ENCODE data around the gene POLR1E. TPM values are rescaled to one million over a fixed set of nuclear protein-coding genes. Genes with fewer than 3 reads are reported as not detected.

POLR1E gene
- total RNA-seq, 1 experiment from 2014 or later: 60.9 TPM

- no peak overlapping the region for H2AFZ ChIP-seq (ENCODE audit: low read depth, low read length, poor library complexity, severe bottlenecking)
- no peak overlapping the region for H3K9ac ChIP-seq (ENCODE audit: low read length)
- ChIA-PET RAD21 (ENCODE audit: low non-redundant PET in 1 of 2, low total read pairs in 2 of 2, uncharacterized antibody in 2 of 2, unreplicated experiment in 2 of 2) (interaction anchor here in 1 of 2 experiments (0.6 kb wide), 1 partner anchor 609 kb away, joined by 5 read pairs; no protein-coding TSS in a partner anchor), POLR2A (no interaction called here), CTCF (no interaction called here)
- no peak overlapping the region for H3K4me2 ChIP-seq (ENCODE audit: low read length)
- H3K9me2 ChIP-seq (ENCODE audit: insufficient read depth): no peaks in the 10 kb centered on the region
- peaks cover 0 to 9% of the 10 kb centered on the region in 2 experiments; a peak in 1 of 4 replicates for H3K36me3 ChIP-seq (ENCODE audit: control insufficient read depth in 1 of 2, insufficient read depth in 2 of 2, low read length in 2 of 2)
- intact Hi-C loops (cut with micrococcal nuclease): no loop called here
- H3K79me2 ChIP-seq (ENCODE audit: insufficient read depth, low read length): no peaks in the 10 kb centered on the region
- no TSS peak for BruUV-seq (replicated peaks)
- no peak overlapping the region for H3K4me3 ChIP-seq (replicated peaks in 1 of 2; ENCODE audit: low read depth in 1 of 2, low read length in 2 of 2)
- H3K9me3 ChIP-seq (ENCODE audit: control insufficient read depth in 1 of 2, insufficient read depth in 1 of 2, low read depth in 1 of 2, low read length in 2 of 2): no peaks in the 10 kb centered on the region
- TF ChIP-seq ELF1 (IDR thresholded peaks at IDR 0.05; ENCODE audit: borderline replicate concordance, low read depth) (no peak), EZH2 (IDR thresholded peaks at IDR 0.05) (no peak), CTCF (IDR thresholded peaks at IDR 0.05 in 2 of 3, conservative IDR thresholded peaks at IDR 0.05 in 1 of 3; ENCODE audit: borderline replicate concordance in 1 of 3, insufficient read depth in 1 of 3, low read depth in 2 of 3, low read length in 2 of 3) (peak in 1 of 3 experiments; percentile 18; a peak in 1 of 6 replicates)
- no peak overlapping the region for H3K27ac ChIP-seq (ENCODE audit: low read depth, low read length)
- no peaks in the 10 kb centered on the region for H3K4me1 ChIP-seq (ENCODE audit: control insufficient read depth in 1 of 2, insufficient read depth in 2 of 2, low read length in 2 of 2)
- H3K27me3 ChIP-seq (ENCODE audit: insufficient read depth, low read length): no peaks in the 10 kb centered on the region
- DNase-seq (ENCODE audit: low read depth, low spot score): no peak
- H4K20me1 ChIP-seq (ENCODE audit: insufficient read depth): no peaks in the 10 kb centered on the region
- no peak for ATAC-seq
These were observed 34.9 kb downstream of the POLR1E start for GRCh38 chr9:37520641-37521040.

- Histone ChIP-seq H3K9me2 (ENCODE audit: insufficient read depth) (no peaks in the 10 kb centered on the region), H3K27ac (ENCODE audit: low read depth, low read length) (no peak overlapping the region), H3K4me3 (replicated peaks in 1 of 2; ENCODE audit: low read depth in 1 of 2, low read length in 2 of 2) (no peak overlapping the region), H3K4me2 (ENCODE audit: low read length) (no peak overlapping the region), H3K9ac (ENCODE audit: low read length) (no peak overlapping the region), H3K36me3 (ENCODE audit: control insufficient read depth in 1 of 2, insufficient read depth in 2 of 2, low read length in 2 of 2) (peaks cover 0 to 9% of the 10 kb centered on the region in 2 experiments; a peak in 1 of 4 replicates), H3K79me2 (ENCODE audit: insufficient read depth, low read length) (no peaks in the 10 kb centered on the region), H3K27me3 (ENCODE audit: insufficient read depth, low read length) (no peaks in the 10 kb centered on the region), H3K9me3 (ENCODE audit: control insufficient read depth in 1 of 2, insufficient read depth in 1 of 2, low read depth in 1 of 2, low read length in 2 of 2) (no peaks in the 10 kb centered on the region), H2AFZ (ENCODE audit: low read depth, low read length, poor library complexity, severe bottlenecking) (no peak overlapping the region), H4K20me1 (ENCODE audit: insufficient read depth) (no peaks in the 10 kb centered on the region), H3K4me1 (ENCODE audit: control insufficient read depth in 1 of 2, insufficient read depth in 2 of 2, low read length in 2 of 2) (no peaks in the 10 kb centered on the region)
- BruUV-seq (replicated peaks): no TSS peak
- ChIA-PET CTCF (no interaction called here), POLR2A (no interaction called here), RAD21 (ENCODE audit: low non-redundant PET in 1 of 2, low total read pairs in 2 of 2, uncharacterized antibody in 2 of 2, unreplicated experiment in 2 of 2) (no interaction called here)
- intact Hi-C loops (cut with micrococcal nuclease): no loop called here
- TF ChIP-seq EZH2 (IDR thresholded peaks at IDR 0.05): no peak
- no peak for TF ChIP-seq SRF (IDR thresholded peaks at IDR 0.05; ENCODE audit: low read depth)
- TF ChIP-seq CBX3 (IDR thresholded peaks at IDR 0.05; ENCODE audit: low read depth): no peak
- TF ChIP-seq CTCF (IDR thresholded peaks at IDR 0.05 in 2 of 3, conservative IDR thresholded peaks at IDR 0.05 in 1 of 3; ENCODE audit: borderline replicate concordance in 1 of 3, insufficient read depth in 1 of 3, low read depth in 2 of 3, low read length in 2 of 3): no peak
- no peak for TF ChIP-seq POLR2A (IDR thresholded peaks at IDR 0.05; ENCODE audit: borderline replicate concordance, extremely low read depth, insufficient read depth, insufficient read length)
- TF ChIP-seq REST (IDR thresholded peaks at IDR 0.05; ENCODE audit: low read depth): no peak
- TF ChIP-seq EGR1 (IDR thresholded peaks at IDR 0.05; ENCODE audit: low read depth): no peak
- ATAC-seq (no peak), DNase-seq (ENCODE audit: low read depth, low spot score) (no peak)
These were observed 35.4 kb downstream of the POLR1E start for GRCh38 chr9:37521111-37521510.
